DMS53 treated with DMSO at 0.1 percent for 48 hours (cell line): Measurements from ENCODE around the gene BARD1.
"Not testable (repeated sequence)": the region's sequence is repeated elsewhere in the genome, so short reads cannot be mapped to it uniquely, and the experiment has no call there.

Experiments used
- DNase-seq: peaks from one replicate; lab custom pipeline; 2025; ENCODE audit not compliant: unreplicated experiment; lab: John Stamatoyannopoulos, UW

Gene BARD1

DNA sequence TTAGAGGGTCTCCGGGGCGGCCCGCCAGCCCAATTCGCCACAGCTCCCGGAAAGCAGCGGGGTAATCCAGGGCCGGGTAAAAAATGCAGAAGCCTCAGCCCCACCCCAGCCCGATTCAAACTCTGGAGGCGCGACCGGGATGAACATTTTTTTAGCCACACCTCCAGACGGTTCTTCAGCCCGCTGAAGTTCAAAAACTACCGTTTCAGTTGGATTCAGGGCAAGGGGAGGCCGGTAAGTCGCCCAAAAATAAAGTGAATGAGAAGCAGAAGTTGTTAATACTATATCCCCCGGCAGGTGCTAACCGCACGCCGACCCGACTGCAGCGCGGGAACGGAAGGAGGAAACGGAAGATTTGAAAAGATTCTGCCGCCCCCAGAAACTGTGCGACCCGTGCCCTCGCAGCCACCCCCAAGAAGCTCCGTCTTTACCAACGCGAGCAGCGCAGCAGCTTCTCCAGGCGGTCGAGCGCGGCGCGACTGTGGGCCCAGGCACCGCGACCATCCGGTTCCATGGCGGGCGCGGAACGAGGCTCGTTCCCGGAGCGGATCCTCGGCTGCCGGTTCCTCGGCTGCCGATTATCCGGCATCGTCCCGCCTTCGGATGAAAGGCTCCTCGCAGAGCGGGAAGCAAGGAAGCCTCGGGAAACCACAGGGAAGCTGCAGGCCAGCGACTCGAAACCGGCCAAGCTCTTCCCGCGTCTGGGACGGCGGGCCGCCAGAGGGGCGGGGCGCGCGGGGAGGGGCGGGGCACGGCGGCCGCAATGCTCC is at the start of gene BARD1:
BARD1 (minus strand) TSS at position 703 of the 770 bp plus-strand sequence; CDS start at position 589, 114 bp downstream.
- no peak for DNase-seq

GRCh38 chr2:214856137-214856536 is 46.7 kb upstream of the BARD1 start:
- DNase-seq, result no peak

DNA sequence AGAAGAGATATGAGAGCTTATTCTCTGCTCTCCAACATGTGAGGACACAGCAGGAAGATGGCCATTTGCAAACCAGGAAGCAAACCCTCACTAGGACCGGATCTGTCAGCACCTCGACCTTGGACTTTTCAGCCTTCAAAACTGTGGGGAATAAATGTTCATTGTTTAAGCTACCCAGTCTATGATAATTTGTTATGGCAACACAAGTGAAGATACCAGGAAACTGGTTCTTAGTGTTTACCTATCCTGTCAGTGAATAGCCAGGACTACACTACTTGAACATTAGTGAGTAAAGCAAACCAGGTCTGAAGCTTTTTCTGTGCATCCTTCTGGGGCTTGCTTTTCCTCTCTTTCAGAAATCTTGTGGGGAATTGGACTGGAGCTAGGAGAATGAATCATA is 44.4 kb upstream of the BARD1 start:
- DNase-seq, result no peak

GRCh38 chr2:214843823-214844222 is 34.3 kb upstream of the BARD1 start:
- DNase-seq, result no peak

- DNase-seq, result no peak
These were observed 30.0 kb upstream of the BARD1 start for GRCh38 chr2:214839464-214839863.

GRCh38 chr2:214837466-214837865 is 28.0 kb upstream of the BARD1 start:
- no peak for DNase-seq

- no peak for DNase-seq
These were observed 27.1 kb upstream of the BARD1 start for GRCh38 chr2:214836568-214836967.

DNA sequence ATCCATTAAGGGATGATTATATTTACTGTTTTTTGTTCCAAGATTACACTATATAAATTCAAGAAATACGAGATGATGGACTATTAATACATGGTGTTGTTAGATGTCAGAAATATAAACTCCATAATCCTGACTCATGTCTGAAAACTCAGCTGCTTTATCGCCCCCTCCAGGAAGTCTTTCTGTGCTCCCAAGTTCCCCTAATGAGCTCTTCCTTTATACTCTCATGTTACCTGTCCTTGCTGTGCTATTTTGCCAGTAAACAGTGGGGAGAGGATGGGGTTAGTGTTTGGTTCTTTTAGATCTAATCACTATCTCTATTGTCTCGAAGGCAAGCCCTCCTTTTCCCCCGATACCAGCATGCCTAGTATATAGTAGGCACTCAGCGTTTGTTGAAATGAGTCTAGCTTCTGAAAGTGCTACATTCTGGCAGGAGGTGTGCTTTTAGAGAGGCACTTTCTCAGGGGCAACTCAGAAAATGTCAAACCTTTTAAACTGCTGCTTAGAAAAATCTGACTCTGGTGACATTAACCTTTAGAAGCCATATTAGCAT is 21.4 kb upstream of the BARD1 start:
- no peak for DNase-seq

DNA sequence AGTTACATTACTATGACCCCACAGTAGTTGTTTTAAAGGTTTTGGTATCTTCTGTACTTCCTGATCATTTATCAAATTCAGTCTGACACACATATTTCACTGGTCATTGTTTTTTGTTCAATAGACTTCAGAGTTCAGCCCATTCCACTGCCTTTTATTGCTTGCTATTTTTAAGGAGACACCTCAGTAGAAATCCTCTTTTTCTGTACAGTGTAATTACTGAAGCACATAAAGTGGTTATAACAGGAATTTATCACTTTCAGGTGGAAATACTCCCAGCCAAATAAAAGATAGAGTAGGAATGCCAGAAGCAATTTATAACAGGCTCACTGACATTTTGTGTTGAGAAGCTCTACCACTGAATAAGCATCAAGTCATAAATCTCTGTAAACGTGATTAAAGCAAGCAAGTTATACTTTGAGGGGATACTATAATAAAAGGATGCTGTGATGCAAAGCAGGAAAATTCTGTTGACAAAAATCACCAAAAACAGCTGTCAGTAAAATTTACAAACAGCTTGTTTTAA is 6.6 kb upstream of the BARD1 start:
- DNase-seq, result no peak

DNA sequence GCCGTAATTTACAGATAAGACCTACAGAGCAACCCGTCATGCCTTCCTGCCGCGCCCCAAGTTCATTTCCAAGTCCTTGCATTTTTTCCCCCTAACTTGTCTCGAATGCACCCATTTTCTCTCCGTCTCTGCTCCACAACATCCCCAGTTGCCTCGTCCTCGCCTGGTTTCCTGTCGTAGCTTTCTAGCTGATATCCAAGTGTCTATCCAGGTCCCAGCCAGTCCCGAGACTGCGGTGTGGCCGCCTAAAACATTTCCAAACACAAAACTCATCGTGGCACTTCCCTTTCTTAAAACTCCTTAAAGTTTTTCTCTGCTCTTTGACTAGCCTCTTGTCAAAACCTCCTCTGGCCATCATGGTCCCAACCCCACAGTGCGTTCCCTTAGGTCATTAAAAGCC is 1.2 kb upstream of the BARD1 start:
- no peak for DNase-seq

GRCh38 chr2:214809751-214810564 is 475 bp upstream of the BARD1 start:
- peak; percentile 82 for DNase-seq

DNA sequence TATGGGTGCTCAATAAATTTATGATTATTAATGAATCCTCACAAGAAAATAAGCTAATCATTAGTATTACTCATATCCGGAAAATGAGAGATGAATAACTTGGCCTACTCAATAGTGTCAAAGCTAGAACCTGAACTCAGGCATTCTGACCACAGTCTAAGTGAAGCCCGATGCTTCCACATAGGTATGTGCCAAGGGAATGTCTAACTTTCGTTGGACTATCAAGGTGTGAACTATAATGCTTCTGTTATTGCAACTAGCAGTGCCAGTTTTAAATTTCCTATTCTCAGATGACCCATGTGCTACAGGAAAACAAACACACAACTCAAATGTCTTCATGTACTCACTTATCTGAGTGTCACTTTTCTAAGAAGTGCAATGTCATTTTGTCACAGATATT is 1.8 kb downstream of the BARD1 start:
- no peak for DNase-seq

DNA sequence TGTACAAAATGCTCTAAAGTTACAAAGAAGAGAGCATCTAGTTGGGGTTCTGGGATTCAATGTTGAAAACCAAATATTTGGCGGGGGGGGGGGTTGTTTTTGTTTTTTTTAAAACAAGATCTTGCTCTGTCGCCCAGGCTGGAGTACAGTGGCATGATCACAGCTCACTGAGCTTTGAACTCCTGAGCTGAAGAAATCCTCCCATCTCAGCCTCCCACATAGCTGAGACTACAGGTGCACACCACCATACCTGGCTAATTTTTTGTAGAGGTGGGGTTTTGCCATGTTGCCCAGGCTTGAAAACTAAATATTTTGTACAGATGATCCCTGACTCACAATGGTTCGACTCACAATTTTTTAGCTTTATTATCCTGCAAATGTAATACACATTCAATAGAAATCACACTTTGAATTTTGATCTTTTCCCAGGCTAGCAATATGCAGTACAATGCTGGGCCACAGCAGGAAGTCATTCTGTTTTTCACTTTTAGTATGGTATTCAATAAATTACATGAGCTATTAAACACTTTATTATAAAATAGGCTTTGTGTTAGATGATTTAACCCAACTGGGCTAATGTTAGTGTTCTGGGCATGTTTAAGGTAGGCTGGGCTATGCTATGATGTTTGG is 7.6 kb downstream of the BARD1 start:
- DNase-seq, result no peak

DNA sequence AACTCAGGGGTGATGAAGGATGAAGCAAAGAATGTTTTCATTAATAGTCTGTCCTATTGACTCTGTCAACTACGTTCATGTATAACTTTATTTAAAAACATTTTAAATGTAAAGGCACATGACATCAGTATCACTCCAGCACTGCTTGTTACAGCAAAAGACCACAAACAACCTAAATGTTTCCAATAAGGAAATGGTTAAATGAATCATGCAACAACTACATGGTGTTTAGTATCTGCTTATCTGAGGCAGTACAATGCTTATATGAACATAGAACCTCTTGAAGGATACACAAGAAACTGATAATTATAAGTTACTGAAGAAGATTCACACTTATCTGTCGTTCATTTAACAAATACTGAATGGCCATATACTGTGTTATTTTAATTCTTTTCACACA is 8.4 kb downstream of the BARD1 start:
- no peak for DNase-seq

DNA sequence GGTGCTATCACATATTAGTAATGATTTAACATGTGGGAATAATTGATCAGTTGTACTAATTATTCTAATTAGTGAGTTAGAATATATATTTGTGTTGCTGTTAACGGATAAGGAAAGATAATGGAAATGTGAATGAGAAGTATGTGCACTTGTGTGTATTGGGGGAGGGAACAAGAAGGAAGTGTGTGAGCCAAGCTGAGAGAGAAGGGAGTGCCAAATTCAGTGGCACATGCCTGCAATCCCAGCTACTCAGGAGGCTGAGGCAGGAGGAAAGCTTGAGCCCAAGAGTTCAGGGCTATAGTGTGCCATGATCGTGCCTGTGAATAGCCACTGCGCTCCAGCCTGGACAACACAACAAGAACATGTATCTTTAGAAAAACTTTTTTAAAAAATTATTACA is 9.3 kb downstream of the BARD1 start:
- DNase-seq, result no peak

- DNase-seq, result no peak
These were observed 12.6 kb downstream of the BARD1 start for GRCh38 chr2:214796911-214797310.

GRCh38 chr2:214783181-214783580 is 26.3 kb downstream of the BARD1 start:
- DNase-seq, result not testable (repeated sequence)

GRCh38 chr2:214782671-214783070 is 26.8 kb downstream of the BARD1 start:
- no peak for DNase-seq

- DNase-seq, result no peak
These were observed 28.3 kb downstream of the BARD1 start for GRCh38 chr2:214781226-214781625.

GRCh38 chr2:214775971-214776370 is 33.5 kb downstream of the BARD1 start:
- no peak for DNase-seq

- no peak for DNase-seq
These were observed 35.4 kb downstream of the BARD1 start for GRCh38 chr2:214774108-214774507.
